HG03432 (cell line): ENCODE data around the gene RAP2C.

Experiments used
- ATAC-seq: cut with Tn5 transposase; IDR thresholded peaks from one replicate; pipeline ENCODE4 v1.9.1; 2021; ENCODE audit warnings: mild to moderate bottlenecking, moderate library complexity; ENCODE audit not compliant: unreplicated experiment

Gene RAP2C

GRCh38 chrX:132219343-132219768, at the start of gene RAP2C:
TSS of gene RAP2C (minus strand) at chrX:132219447. CDS start at chrX:132217268, 2,179 bp downstream.
- ATAC-seq = peak; percentile 64

- ATAC-seq = no peak
These were observed 48.1 kb upstream of the RAP2C start for GRCh38 chrX:132267392-132267791.

GRCh38 chrX:132266583-132267355, 47.5 kb upstream of the RAP2C start:
- no peak for ATAC-seq

- ATAC-seq = no peak
These were observed 43.9 kb upstream of the RAP2C start for GRCh38 chrX:132263127-132263526.

GRCh38 chrX:132258509-132258908, 39.3 kb upstream of the RAP2C start:
- no peak for ATAC-seq

GRCh38 chrX:132257116-132257515, 37.9 kb upstream of the RAP2C start:
- ATAC-seq = no peak

- ATAC-seq = no peak
These were observed 16.9 kb upstream of the RAP2C start for GRCh38 chrX:132236121-132236520.

- ATAC-seq = no peak
These were observed 16.2 kb upstream of the RAP2C start for GRCh38 chrX:132235488-132235887.

- no peak for ATAC-seq
These were observed 12.3 kb upstream of the RAP2C start for GRCh38 chrX:132231587-132231986.

DNA sequence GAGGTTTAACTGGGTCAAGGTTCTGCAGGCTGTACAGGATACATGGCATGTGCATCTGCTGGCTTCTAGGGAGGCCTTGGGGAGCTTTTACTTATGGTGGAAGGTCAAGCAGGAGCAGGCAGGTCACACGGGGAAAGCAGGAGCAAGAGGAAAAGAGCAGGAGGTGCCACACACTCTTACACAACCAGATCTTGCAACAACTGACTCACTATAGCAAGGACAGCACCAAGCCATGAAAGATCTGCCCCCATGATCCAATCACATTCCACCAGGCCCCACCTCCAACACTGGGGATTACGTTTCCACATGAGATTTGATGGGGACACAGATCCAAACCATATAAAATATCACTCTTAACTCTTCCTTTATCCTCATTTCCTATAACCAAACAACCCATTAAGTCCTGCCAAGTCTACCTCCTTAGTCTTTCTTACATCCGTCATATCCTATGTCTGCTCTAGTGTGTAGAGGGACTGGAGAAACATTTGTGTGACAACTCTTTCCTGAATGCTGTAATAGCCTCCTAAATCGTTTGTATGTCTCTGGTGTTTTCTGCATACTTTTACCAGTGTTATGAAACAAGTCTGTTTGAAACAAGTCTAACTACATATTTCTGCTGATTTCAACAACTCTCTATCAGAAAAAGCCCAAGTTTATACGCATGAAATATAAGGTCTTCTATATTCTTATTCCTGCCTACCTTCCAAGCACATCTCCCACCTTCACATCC, 8.3 kb upstream of the RAP2C start:
- ATAC-seq = no peak

DNA sequence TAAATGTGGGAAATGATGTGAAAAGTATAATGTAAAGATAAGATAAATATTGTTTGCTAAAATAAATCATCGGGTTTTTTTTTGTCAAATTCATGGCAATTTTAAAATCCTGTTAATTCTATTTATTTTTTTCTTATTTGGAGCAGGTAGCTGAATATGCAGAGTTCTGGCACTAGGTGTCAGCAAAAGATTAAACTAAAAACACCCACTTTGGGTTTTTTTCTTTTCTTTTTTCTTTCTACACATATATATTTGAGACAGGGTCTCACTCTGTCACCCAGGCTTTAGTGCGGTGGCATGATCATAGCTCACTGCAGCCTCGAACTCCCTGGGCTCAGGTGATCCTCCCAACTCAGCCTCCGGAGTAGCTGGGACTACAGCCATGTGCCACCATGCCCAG, 6.9 kb upstream of the RAP2C start:
- ATAC-seq = no peak

DNA sequence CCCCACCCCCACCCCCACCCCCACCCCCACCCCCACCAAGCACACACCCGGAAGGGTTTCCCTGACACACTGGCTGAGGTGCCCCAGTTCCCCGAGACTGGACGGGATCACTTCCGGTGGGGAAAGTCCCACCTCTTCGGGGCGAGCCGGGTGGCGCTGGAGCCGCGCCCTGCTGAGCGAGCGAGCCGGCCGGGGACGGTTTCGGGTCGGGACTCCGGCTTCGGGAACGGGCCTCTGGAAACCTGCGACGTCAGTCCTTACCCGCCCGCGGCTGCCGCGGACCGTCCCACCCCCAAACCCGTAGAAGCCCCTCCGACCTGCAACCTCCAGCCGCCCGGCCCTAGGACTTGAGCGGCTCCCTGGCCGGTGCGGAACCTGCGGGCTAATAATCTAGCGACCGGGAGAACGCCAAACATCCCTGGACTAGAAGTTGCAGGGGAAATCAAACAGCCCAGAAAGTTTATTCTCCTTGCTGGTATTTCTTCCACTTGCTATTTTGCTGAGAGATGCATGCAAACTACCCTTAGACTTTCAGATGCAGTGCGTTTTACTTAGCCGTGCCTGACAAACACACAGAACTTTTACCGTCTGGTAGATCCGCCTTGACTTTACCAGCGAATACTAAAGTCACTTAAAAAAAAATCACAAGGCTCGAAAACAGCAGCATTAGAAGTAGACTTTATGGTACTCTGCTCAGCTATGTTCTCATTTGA, 991 bp downstream of the RAP2C start:
- peak; percentile 62 for ATAC-seq

GRCh38 chrX:132217203-132218073, 1.8 kb downstream of the RAP2C start:
- ATAC-seq = peak; percentile 73

- ATAC-seq = peak; percentile 14
These were observed 2.4 kb downstream of the RAP2C start for GRCh38 chrX:132216806-132217202.

- no peak for ATAC-seq
These were observed 3.0 kb downstream of the RAP2C start for GRCh38 chrX:132216283-132216682.

- no peak for ATAC-seq
These were observed 4.7 kb downstream of the RAP2C start for GRCh38 chrX:132214518-132214917.

DNA sequence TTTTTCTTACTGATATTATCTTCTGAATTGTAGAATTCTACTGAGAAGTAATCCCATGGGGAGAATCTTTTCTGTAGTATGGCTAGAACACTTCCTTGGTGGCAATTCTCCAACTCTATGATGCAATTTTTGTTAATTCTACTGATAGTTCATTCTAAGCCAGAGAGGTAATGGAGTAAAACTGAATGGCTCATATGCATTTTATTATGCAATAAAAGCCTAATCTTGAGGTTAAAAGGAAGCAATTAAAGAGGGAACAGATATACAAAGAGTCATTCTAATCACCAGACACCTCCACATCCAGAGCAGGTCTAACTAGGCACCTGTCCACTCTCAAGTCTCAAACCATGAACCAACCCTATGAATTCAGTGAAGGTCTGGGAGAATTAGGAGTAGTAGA, 9.7 kb downstream of the RAP2C start:
- ATAC-seq = no peak

DNA sequence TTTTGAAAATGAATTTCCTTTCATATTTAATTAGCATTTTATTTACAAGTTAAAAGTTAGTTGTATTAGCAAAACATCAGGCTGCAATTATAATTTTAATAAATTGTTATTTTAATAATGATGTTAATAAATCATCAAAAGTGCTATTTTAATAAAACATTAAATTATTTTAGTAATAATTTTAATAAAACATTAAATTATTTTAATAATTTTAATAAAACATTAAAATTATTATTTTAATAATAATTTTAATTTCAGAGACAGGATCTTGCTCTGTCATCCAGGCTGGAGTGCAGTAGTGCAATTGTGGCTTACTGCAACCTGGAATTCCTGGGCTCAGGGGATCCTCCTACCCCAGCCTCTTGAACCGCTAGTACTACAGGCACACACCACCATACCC, 10.8 kb downstream of the RAP2C start:
- no peak for ATAC-seq

GRCh38 chrX:132207996-132208395, 11.3 kb downstream of the RAP2C start:
- no peak for ATAC-seq

DNA sequence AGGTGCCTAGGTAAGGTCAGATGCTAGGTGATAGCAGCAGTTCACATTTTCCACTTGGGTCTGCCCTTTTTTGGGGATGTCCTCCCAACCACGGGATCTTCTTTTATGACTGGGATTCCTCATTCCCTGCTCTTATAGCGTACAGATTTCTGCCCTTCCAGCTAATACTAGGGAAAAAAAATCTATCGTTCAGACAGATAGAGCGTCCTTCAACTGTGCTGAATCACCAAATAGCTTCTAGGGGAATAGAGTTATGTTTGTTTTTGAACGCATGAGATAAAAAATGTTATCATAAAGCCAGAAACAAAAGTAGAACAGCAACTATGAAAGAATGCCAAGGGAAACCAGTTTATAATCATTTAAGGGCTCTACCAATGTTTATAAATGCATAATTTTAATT, 13.0 kb downstream of the RAP2C start:
- ATAC-seq = no peak

DNA sequence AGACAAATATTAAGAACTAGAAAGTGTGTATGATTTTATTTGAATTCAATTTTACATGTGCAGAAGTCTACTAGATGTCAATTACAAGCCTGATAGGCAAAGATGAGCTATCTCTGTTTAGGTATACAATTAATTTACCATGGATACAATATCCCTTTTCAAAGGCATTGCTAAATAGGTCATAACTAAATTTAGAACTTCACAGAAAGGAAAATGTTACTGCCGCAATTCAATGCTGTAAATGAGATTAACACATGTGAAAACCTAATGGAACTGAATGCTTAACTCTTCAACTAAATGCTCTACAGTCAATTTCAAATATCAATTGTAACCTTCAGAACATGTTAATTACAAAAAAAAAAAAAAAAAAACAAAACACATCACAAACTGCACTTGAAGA, 14.6 kb downstream of the RAP2C start:
- ATAC-seq = no peak
